ENCODE measurements around the gene RASSF3. TPM values are rescaled to one million over a fixed set of nuclear protein-coding genes. Genes with fewer than 3 reads are reported as not detected.

RASSF3 gene
- total and polyA plus RNA-seq, 2 of the 13 experiments (the other 11 are each of a cell fraction or from before 2014, with no cell fraction given) = 15.5 to 16.0 TPM

DNA sequence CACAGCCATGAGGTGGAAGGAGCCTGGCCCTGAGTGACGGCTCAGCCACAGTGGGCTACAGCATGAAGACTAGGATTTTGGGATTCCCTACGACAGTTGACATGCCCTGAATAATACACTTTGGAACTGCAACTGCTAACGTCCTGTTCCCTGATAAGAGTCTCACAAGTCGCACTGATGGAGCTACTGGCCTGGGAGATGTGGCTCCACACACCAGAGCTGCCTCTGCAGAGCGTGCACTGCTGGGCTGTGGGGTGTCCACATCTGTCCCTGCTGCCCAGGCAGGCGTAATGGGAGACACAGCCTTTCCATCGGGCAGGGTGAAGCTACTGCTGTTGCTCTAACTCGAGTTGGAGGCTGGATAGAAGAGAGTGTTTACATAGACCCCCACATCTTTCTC is 42.7 kb upstream of the RASSF3 start (continued):
- TF ChIP-seq, protein P1, sequence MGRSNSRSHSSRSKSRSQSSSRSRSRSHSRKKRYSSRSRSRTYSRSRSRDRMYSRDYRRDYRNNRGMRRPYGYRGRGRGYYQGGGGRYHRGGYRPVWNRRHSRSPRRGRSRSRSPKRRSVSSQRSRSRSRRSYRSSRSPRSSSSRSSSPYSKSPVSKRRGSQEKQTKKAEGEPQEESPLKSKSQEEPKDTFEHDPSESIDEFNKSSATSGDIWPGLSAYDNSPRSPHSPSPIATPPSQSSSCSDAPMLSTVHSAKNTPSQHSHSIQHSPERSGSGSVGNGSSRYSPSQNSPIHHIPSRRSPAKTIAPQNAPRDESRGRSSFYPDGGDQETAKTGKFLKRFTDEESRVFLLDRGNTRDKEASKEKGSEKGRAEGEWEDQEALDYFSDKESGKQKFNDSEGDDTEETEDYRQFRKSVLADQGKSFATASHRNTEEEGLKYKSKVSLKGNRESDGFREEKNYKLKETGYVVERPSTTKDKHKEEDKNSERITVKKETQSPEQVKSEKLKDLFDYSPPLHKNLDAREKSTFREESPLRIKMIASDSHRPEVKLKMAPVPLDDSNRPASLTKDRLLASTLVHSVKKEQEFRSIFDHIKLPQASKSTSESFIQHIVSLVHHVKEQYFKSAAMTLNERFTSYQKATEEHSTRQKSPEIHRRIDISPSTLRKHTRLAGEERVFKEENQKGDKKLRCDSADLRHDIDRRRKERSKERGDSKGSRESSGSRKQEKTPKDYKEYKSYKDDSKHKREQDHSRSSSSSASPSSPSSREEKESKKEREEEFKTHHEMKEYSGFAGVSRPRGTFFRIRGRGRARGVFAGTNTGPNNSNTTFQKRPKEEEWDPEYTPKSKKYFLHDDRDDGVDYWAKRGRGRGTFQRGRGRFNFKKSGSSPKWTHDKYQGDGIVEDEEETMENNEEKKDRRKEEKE (IDR thresholded peaks at IDR 0.05) = no peak
- TF ChIP-seq HOXA5 (CRISPR knock-in tag; IDR thresholded peaks at IDR 0.05) (no peak), KDM6A (CRISPR knock-in tag; IDR thresholded peaks at IDR 0.05; ENCODE audit: low read depth) (no peak), KLF11 (CRISPR knock-in tag; IDR thresholded peaks at IDR 0.05) (no peak)
- TF ChIP-seq, protein P2, sequence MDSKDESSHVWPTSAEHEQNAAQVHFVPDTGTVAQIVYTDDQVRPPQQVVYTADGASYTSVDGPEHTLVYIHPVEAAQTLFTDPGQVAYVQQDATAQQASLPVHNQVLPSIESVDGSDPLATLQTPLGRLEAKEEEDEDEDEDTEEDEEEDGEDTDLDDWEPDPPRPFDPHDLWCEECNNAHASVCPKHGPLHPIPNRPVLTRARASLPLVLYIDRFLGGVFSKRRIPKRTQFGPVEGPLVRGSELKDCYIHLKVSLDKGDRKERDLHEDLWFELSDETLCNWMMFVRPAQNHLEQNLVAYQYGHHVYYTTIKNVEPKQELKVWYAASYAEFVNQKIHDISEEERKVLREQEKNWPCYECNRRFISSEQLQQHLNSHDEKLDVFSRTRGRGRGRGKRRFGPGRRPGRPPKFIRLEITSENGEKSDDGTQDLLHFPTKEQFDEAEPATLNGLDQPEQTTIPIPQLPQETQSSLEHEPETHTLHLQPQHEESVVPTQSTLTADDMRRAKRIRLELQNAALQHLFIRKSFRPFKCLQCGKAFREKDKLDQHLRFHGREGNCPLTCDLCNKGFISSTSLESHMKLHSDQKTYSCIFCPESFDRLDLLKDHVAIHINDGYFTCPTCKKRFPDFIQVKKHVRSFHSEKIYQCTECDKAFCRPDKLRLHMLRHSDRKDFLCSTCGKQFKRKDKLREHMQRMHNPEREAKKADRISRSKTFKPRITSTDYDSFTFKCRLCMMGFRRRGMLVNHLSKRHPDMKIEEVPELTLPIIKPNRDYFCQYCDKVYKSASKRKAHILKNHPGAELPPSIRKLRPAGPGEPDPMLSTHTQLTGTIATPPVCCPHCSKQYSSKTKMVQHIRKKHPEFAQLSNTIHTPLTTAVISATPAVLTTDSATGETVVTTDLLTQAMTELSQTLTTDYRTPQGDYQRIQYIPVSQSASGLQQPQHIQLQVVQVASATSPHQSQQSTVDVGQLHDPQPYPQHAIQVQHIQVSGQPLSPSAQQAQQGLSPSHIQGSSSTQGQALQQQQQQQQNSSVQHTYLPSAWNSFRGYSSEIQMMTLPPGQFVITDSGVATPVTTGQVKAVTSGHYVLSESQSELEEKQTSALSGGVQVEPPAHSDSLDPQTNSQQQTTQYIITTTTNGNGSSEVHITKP (CRISPR knock-in tag; IDR thresholded peaks at IDR 0.05; ENCODE audit: low read depth) = no peak
- TF ChIP-seq, protein P3, sequence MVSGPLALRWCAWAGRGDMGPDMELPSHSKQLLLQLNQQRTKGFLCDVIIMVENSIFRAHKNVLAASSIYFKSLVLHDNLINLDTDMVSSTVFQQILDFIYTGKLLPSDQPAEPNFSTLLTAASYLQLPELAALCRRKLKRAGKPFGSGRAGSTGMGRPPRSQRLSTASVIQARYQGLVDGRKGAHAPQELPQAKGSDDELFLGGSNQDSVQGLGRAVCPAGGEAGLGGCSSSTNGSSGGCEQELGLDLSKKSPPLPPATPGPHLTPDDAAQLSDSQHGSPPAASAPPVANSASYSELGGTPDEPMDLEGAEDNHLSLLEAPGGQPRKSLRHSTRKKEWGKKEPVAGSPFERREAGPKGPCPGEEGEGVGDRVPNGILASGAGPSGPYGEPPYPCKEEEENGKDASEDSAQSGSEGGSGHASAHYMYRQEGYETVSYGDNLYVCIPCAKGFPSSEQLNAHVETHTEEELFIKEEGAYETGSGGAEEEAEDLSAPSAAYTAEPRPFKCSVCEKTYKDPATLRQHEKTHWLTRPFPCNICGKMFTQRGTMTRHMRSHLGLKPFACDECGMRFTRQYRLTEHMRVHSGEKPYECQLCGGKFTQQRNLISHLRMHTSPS (CRISPR knock-in tag; IDR thresholded peaks at IDR 0.05; ENCODE audit: low read depth) = no peak

All from HepG2 (cell line).